HG03457 (cell line): ENCODE data around the gene IFNL4.

Experiments used
- ATAC-seq: cut with Tn5 transposase; IDR thresholded peaks from one replicate; pipeline ENCODE4 v1.9.1; 2021; ENCODE audit warnings: moderate number of reproducible peaks; ENCODE audit not compliant: unreplicated experiment

Gene IFNL4

GRCh38 chr19:39196320-39196719, 52.3 kb downstream of the IFNL4 start:
- no peak for ATAC-seq
